NCI-H146 (cell line): Measurements from ENCODE around the gene ITPRID1.
"Not testable (repeated sequence)": the region's sequence is repeated elsewhere in the genome, so short reads cannot be mapped to it uniquely, and the experiment has no call there.

ENCODE experiments used
- DNase-seq: peaks from one replicate; lab custom pipeline; 2025; lab: John Stamatoyannopoulos, UW

Gene ITPRID1

GRCh38 chr7:31516680-31517502, 3.0 kb downstream of the ITPRID1 start:
- DNase-seq = no peak

DNA sequence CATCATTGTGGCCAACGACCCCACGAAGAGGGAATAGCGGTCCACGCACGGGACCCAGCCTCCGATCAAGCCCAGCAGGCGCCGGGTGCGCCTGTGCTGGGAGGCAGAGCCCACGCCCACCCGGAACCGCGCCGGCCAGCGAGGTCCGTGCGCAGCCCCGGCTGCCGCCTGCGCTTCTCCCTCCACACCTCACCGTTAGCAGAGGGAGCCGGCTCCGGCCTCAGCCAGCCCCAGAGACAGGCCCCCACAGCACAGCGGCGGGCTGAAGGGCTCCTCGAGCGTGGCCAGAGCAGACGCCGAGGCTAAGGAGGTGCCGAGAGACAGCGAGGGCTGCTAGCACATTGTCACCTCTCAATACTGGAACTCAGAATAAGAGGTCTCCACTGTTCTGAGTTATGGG, 3.6 kb downstream of the ITPRID1 start:
- no peak for DNase-seq

DNA sequence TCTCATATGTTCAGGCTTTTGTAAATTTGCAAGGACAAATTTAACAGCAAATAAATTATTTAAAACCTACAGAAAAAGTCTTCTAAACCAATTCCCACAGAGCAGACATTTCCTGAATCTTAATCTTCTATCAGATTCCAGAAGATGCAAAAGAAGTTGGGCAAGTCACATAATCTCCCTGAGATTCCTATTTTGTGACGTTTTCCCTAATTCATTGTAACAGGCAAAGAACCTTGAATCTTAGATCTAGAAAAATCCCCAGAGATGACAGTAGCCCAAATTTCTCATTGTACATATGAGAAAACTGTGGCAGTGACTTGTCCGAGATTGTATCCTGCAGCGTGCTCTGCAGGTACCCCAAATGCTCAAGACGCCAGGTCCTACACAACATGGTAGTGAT, 4.9 kb downstream of the ITPRID1 start:
- DNase-seq = no peak

GRCh38 chr7:31521336-31522010, 7.6 kb downstream of the ITPRID1 start:
- no peak for DNase-seq

DNA sequence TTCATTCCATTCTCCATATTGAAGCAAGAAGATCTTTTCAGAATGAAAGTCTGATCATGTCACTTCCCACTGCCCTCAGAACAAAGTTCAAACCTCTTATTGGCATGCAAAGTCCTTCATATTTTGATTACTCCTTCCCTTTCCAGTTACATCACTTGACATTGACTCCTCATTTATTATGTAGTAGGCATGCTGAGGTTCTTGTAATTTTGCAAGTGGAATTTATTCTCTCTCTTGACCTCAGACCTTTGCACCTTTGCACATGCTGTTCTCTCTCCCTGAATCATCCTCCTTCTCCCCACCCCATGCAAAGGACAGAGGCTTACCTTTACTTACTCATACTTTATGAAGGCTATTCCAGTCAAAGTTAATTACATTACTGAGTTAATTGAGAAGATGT, 13.0 kb downstream of the ITPRID1 start:
- DNase-seq = no peak

DNA sequence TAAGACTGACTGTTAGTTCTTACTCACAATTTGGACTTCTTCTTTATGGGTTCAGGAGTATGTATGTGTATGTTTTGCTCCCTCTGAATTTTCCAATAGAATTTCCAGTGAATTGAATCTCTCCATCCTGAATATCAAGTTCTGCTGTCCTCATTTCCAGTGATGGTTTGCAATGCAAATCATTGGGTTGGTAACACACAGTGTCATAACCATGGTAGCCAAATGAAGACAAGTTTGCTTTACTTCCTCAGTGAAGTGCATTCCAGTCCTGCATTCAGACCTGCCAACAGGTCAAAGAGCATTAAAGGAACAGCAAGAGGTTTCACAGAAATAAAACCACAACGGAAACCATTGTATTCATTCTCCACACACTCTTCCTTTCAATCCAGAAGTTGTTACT, 15.2 kb downstream of the ITPRID1 start:
- DNase-seq = no peak

GRCh38 chr7:31540651-31541185, 26.8 kb downstream of the ITPRID1 start:
- DNase-seq = not testable (repeated sequence)

DNA sequence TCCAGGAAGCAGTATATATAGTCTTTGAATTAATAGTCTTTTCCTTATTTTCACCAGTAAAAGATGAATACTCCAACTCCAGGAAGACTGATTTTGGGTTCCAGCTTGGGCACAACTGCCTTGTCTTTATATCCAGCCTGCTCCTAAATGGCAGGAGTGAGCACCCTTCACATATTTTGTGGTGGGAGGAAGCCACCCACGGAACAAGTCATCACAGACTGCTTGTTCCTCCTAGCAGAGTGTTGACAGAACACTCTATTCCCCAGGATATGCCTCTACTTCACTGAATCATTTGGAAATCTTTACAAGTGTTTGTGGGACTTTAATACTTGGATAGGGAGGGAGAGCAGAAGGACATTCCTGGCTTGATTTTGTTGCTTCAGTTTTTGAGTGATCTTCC, 31.7 kb downstream of the ITPRID1 start:
- DNase-seq = no peak

- no peak for DNase-seq
Measured at GRCh38 chr7:31549611-31550010, 35.7 kb downstream of the ITPRID1 start.

- no peak for DNase-seq
Measured at GRCh38 chr7:31550432-31550831, 36.5 kb downstream of the ITPRID1 start.

DNA sequence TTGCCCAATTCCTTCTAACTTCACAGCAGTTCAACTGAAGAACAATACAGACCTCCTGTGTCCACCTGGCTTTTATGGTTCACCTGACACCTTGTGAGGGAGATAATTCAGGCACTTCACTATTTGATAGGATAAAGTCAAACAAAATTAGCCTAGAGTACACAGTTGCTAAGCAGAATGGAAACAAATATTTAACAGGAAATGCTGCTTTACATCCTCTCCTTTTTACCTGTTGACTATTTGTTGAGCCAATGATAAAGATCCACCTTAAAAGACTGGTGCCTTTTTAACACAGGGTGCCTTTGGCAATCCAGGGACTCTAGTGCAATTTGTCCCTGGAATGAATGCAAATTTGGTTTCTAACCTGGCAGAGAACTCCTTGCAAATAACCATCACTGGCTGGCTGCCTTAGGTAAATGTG, 39.8 kb downstream of the ITPRID1 start:
- peak; percentile 85 for DNase-seq

GRCh38 chr7:31562002-31562401, 48.1 kb downstream of the ITPRID1 start:
- DNase-seq = no peak

GRCh38 chr7:31563522-31563921, 49.6 kb downstream of the ITPRID1 start:
- DNase-seq = no peak

DNA sequence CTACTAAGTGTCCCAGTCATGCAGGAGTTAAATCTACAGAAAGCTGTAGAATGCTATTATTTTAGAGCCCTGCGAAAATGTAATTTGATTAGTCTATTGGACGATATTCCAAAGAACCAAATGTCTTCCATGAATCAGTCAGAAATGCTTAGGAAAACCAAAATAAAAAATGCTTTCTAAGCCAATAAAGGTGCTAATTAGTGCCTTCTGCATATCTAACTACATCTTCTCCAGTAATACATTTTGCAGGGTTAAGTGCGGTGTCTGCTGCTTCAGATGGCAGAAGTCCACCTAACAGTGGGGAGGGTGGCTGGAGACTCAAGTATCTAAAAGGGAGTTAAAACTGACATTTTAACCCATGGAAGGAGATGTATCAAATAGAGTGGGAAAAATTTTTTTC, 50.1 kb downstream of the ITPRID1 start:
- no peak for DNase-seq

- DNase-seq = no peak
Measured at GRCh38 chr7:31564661-31565060, 50.8 kb downstream of the ITPRID1 start.

DNA sequence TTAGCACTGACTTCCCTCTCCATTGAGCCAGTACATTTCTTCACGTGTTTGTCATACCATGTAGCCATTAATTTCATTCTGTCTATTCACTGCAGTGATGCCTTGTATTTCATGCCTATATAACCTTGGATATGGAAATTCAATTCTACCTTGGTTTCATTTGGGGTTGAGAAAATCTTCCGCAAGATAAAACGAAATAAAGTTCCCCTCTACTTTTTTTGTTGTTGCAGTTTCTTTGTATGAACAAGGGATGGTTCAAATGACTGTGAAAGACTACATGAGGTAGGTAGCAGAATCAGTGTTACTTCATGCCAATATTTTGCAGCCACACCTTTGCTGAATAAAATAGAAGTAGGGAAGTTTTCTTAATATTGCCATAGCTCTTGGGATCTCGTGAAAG, 55.6 kb downstream of the ITPRID1 start:
- no peak for DNase-seq

- no peak for DNase-seq
Measured at GRCh38 chr7:31583526-31583925, 69.6 kb downstream of the ITPRID1 start.

GRCh38 chr7:31583942-31584341, 70.1 kb downstream of the ITPRID1 start:
- no peak for DNase-seq

GRCh38 chr7:31595390-31595789, 81.5 kb downstream of the ITPRID1 start:
- DNase-seq = no peak

DNA sequence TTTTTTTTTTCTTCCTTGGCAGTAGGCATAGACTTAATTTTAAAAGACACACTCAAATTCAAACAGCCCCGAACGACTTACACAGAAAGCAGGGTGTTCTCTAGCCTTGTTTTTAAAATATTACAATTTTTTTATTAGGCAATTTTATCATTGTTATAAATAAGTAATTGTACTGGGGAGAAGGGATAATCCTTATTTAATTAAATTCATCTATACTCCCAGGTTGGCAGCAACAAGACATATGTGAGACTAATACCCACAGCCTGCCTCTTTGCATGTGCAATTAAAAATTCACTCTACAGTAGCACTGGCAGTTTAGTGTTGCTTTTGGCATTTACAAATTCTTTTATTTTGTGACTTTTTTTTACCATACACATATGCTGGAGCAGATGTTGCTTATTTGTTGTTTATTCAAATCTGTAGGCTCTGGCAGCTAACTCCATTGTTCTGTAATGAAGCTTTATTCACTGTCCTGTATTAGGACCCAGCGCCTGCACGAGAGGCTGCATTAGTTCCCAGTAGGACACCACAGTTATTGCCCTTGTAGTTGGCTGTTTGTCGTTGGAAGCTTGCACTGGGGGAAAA, 88.2 kb downstream of the ITPRID1 start:
- no peak for DNase-seq

GRCh38 chr7:31603046-31603445, 89.2 kb downstream of the ITPRID1 start:
- DNase-seq = no peak

GRCh38 chr7:31613604-31614003, 99.7 kb downstream of the ITPRID1 start:
- DNase-seq = no peak

DNA sequence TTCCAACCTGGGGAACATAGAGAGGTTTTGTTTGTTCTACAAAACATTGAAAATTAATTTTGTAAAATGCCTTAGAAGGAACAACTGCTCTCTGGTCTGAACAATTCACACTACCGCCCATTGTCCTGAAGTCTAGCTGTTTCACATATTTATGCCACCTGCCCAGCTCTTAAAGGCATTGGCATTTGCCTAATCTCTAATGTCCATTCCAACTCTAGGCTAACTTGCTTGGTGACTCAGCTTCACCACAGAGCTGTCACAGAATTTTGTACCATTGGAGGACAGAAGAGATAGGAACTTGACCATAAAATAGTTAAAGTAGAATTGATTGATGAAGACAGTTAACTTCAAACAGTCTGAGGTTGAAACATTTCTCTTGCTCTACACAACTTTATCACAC, 119.6 kb downstream of the ITPRID1 start:
- DNase-seq = no peak
